GM12872 (cell line): Measurements from ENCODE around the gene SDK2.

Experiments
- TF ChIP-seq, protein P1 (sequence below): IDR thresholded peaks from 3 replicates; pipeline ENCODE4 v1.5.1; 2011; ENCODE audit warnings: low read depth, mild to moderate bottlenecking, low read length, moderate library complexity; ENCODE audit not compliant: insufficient read depth

SDK2 gene

DNA sequence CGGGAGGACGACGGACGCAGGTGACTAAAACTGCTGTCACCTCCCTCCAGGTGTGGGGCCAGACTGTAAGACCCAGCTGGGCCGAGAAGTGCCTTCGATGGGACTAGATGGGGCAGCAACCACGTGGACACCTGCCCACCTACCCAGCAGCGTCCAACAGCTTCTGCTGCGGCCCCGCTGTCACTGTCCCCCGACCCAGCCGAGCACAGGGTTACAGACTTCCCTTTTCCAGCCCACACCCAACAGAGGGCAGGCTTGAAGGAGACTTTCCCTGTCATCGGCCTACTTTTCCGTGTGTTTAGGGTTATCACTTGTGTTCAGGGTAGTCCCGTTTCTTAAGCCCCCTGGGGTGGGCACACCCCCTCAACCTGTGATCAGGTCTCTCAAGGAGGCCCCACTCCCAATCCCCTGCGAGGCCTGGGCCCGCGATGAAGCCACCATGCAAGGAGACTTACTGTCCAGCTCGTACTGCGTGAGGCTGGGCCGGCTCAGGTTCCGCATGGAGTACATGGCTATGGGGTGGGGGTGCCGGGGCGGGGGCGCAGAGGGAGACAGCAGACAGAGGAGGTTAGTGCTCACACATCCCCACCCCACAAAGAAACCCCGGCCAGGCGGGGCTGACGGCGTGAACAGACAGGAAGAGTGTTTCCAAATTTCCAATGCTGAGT, 263.7 kb downstream of the SDK2 start:
- TF ChIP-seq, protein P1, sequence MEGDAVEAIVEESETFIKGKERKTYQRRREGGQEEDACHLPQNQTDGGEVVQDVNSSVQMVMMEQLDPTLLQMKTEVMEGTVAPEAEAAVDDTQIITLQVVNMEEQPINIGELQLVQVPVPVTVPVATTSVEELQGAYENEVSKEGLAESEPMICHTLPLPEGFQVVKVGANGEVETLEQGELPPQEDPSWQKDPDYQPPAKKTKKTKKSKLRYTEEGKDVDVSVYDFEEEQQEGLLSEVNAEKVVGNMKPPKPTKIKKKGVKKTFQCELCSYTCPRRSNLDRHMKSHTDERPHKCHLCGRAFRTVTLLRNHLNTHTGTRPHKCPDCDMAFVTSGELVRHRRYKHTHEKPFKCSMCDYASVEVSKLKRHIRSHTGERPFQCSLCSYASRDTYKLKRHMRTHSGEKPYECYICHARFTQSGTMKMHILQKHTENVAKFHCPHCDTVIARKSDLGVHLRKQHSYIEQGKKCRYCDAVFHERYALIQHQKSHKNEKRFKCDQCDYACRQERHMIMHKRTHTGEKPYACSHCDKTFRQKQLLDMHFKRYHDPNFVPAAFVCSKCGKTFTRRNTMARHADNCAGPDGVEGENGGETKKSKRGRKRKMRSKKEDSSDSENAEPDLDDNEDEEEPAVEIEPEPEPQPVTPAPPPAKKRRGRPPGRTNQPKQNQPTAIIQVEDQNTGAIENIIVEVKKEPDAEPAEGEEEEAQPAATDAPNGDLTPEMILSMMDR = no peak

DNA sequence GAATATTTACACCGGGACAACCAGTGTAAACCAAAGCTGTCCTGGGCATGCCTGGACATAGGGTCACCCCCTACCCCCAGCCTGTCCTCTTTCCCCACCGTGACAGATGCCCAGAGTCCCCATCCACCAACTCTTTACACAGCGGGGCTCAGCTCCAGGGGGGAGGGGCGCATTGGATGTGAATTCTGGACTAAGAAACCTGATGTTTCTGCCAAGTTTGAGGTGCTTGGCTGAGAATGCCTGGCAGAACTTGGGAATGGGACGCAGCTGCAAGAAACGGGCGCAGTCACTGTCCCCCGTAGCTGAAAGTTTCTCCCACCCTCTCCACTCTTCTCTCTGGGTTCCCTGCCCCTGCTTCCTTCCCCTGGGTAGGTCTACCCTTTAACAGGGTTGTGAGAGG, 264.4 kb downstream of the SDK2 start:
- TF ChIP-seq, protein P1 = no peak

DNA sequence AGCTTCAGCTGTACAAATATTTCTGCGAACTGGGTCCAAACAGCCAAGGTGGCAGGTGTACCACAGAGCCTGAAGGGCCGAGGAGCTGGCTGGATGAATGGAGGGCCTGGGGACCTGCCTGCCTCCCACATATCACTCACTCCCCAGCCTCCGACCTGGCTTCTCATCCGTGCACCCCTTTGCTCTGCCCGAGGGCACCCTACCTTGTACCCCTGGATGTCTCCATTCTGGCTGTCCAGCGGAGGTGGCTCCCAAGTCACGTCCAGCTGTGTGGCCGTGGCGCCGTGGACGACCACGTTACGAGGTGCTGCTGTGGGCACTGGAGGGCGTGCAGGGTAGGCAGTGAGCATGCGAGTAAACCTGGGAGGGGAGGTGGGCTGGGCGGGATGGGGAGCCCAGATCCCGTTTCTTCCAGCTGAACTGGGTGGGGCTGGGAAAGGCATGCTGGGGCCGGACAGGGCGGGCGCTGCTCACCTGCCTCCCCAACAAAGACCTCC, 265.2 kb downstream of the SDK2 start:
- TF ChIP-seq, protein P1 = no peak

DNA sequence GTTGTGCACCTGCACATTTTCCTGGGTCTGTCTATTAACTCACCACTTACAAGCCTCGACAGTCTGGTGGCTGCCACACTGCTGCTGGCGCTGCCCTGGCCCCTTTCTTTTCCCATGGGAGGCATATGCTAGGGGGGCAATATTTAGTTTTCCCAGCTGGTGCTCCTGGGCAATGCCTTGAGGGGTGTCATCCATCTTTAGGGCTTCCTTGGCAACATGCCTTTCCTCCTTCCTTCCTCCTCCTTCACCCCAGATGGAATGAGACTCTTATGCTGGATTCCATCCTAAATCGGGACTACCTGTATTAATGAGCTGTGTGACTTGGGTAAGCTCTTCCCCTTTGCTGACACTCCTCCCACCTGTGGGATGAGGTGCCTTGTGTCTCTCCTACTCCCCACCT, 267.6 kb downstream of the SDK2 start:
- TF ChIP-seq, protein P1 = no peak

DNA sequence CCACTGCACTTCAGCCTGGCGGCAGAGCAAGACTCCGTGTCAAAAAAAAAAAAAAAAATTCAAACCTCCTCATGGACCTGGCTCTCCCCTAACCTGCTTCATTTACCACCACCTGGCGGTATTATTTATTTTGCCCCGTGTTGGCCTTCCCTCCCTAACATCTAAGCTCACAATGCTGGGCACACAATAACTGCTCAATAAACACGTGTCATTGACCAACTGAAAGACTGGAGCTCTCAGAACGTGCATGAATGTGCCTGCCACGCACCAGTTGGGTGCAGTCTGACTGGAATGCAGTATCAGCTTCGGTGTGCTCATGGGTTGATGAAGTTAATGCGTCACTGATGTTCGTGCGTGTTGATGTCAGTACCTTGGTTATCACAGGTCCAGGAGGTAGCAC, 268.1 kb downstream of the SDK2 start:
- TF ChIP-seq, protein P1 = no peak

DNA sequence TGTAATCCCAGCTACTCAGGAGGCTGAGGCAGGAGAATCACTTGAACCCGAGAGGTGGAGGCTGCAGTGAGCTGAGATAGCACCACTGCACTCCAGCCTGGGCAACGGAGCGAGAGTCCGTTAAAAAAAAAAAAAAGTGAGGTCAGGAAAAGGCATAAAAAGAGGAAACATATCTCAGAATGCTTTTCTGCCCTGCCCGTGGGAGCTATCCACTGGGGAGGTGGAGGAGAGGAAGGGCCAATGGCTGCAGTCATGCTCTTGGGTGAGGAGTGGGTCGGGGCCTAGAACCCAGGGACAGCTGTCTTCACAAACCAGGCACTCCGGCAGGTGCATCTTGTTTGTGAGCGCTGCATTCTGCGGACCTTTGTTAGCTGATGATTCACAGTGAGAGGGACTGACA, 272.4 kb downstream of the SDK2 start:
- TF ChIP-seq, protein P1 = no peak

DNA sequence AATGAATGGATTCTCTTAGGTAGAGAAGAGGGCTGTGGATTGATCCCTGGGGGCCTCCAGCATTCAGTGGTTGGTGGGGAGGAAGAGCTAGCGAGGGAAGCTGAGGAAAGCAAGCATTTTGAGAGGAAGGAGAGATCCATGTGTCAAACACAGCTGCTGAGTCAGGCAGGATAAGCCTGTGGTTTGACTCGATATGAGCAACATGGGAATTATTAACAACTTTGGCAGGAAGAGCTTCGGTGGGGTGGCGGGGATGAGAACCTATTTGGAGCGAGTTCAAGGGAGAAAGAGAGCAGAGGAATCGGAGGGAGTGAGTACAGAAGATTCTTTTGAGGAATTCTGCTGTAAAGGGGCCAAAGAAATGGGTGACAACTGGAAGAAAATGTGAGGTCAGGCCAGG, 273.0 kb downstream of the SDK2 start:
- TF ChIP-seq, protein P1 = no peak
